H1 (cell line): ENCODE measurements around the gene FLT1. TPM values are rescaled to one million over a fixed set of nuclear protein-coding genes. Genes with fewer than 3 reads are reported as not detected.

Experiments
- EP300 ChIP-seq, 2 experiments: IDR thresholded peaks; 1 replicate in 1 of 2; 2 replicates in 1 of 2; pipeline ENCODE4 v1.6.1; 2011 to 2012; ENCODE audit warnings: low read depth in 2 of 2, low read length in 2 of 2, mild to moderate bottlenecking in 2 of 2, borderline replicate concordance in 1 of 2, inconsistent platforms in 1 of 2, moderate library complexity in 1 of 2
- RFX5 ChIP-seq: IDR thresholded peaks from 2 replicates; pipeline ENCODE4 v1.6.1; 2011; ENCODE audit warnings: low read depth, low read length, improper control_type of control experiment, borderline replicate concordance
- RNF2 ChIP-seq: fragments of 200-900, 300-1000 bp; sonication (generic); IDR thresholded peaks from 2 replicates; pipeline ENCODE4 v1.7.1; 2016; ENCODE audit warnings: borderline replicate concordance, low read depth, mild to moderate bottlenecking, antibody characterized with exemption, low read length; ENCODE audit not compliant: poor library complexity, severe bottlenecking; ENCODE audit errors: missing control alignments
- SUZ12 ChIP-seq: fragments of 200-600 bp; sonication (generic); IDR thresholded peaks from 2 replicates; pipeline ENCODE4 v1.6.1; 2012; ENCODE audit warnings: mild to moderate bottlenecking, inconsistent platforms, low read length, moderate library complexity, mixed read lengths
- polyA plus RNA-seq, 7 experiments: library from polyadenylated mRNA; depleted of rRNA in 3 of 7; stranded (reverse) in 5 of 7; unstranded in 2 of 7; fragments of >200 nt in 5 of 7; fragments of 200-250 nt in 2 of 7; gene quantifications; 1 replicate in 5 of 7; 2 replicates in 1 of 7; 4 replicates in 1 of 7; pipeline versions ENCODE4 v1.2.1 to v1.2.3, GENCODE V29; 2011 to 2013; ENCODE audit warnings: missing spikeins in 2 of 7, mixed read lengths in 2 of 7
- total RNA-seq: library from RNA; stranded (reverse); fragmentation: NEBNext Ultra II Directional; extraction: Animal tissue kit (Norgen Biotek cat#: 25700); gene quantifications from 2 replicates; pipeline ENCODE4 v1.2.1, GENCODE V29; 2021

Gene FLT1
- total and polyA plus RNA-seq, 2 of the 8 experiments (the other 6 are each of a cell fraction or from before 2014, with no cell fraction given): 19.7 to 90.2 TPM

- no peak for TF ChIP-seq EP300 (IDR thresholded peaks at IDR 0.05; ENCODE audit: borderline replicate concordance in 1 of 2, low read depth in 2 of 2, low read length in 2 of 2)
- TF ChIP-seq RFX5: no peak
- no peak for TF ChIP-seq RNF2
- no peak for TF ChIP-seq SUZ12
- TF ChIP-seq, all 59 proteins: peak for 0
Observed at GRCh38 chr13:28458608-28459007, 36.3 kb downstream of the FLT1 start (continued).
